ENCODE data around the gene TPRX1.
"Not testable (repeated sequence)": the region's sequence is repeated elsewhere in the genome, so short reads cannot be mapped to it uniquely, and the experiment has no call there.

The TPRX1 gene

GRCh38 chr19:47802521-47803043 is 1.8 kb downstream of the TPRX1 start:
- in situ Hi-C loops (cut with MboI; ENCODE audit: low sequenced_read_pairs), result no loop called here

DNA sequence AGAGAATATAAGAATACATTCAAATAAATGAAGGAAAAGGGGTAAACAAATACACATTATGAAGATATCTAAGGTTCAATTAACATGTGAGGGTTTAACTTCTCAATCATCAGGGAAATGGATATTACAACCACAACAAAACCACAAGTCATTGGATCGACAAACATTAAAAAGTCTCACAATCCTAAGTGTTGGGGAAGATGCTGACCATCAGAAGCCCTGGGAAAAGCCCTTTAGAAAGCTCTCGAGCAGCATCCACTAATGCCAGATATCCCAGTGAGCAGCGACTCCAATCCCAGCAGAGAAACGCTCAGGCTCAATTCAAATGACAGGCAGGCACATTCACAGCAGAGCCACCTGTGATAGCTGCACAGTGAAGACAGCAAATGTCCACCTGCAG is 3.1 kb downstream of the TPRX1 start:
- in situ Hi-C loops (cut with MboI; ENCODE audit: low sequenced_read_pairs), result no loop called here

GRCh38 chr19:47798904-47799266 is 5.5 kb downstream of the TPRX1 start:
- in situ Hi-C loops (cut with MboI; ENCODE audit: low sequenced_read_pairs), result no loop called here

DNA sequence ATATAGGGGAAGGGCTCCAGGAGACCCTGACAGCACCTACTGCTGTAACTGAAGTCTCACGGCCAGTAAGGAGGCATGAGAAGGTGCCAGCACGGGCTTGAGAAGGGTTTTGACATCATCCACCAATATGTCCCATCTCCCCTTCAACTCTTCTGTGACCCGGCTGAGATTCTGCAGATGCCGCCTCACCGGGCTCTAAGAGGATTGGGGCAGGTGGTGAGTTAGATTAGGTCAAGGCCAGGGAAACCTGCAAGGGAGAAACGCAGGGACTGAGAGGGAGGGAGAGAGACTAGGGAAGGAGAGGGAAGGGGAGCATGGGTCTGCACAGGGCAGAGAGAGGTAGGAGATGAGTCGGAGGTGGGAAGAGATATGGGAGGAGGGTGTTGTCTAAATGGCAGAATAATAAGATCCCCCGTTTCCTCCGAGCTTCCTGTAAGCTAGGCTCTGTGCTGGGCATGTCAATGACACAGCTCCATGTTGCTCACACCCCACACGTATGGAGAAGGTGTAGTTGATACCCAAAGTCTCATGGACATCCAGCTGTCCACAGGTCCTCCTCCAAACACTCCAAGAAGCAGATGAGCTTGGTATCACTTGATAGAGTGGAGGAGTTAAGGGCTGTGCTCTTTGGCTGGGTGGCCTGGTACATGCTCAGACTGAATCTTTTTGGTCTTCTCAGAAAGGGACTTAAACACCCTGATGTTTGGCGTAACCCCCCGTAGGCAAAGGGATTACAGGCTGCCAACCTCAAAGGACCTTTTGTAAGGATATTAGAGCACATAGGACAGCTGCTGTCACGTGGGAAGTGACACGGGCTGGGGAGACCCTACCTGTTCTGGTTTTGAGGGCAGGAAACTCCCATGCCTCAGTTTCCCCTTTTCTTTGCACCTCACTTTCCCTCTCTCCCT is 6.1 kb downstream of the TPRX1 start:
- in situ Hi-C loops (cut with MboI; ENCODE audit: low sequenced_read_pairs), result no loop called here

GRCh38 chr19:47796785-47797184 is 7.6 kb downstream of the TPRX1 start:
- in situ Hi-C loops (cut with MboI; ENCODE audit: low sequenced_read_pairs), result no loop called here

- in situ Hi-C loops (cut with MboI; ENCODE audit: low sequenced_read_pairs), result no loop called here
These were observed 9.8 kb downstream of the TPRX1 start for GRCh38 chr19:47794526-47794925.

DNA sequence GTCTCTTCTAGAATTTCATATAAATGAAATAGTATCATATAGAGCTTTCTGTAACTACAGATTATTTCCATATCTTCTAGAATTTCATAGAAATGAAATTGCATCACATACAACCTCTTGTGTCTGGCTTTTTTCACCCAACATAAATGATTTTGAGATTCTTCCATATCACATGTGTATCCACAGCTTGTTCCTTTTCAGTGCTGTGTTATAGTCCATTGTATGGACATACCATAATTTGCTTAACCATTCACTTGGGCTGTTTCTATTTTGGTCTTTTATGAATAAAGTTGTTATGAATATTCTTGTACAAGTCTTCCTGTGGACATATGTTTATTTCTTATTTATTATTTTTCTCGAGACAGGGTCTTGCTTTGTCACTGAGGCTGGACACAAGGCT is 11.7 kb downstream of the TPRX1 start:
- in situ Hi-C loops (cut with MboI; ENCODE audit: low sequenced_read_pairs), result no loop called here

GRCh38 chr19:47790398-47790814 is 13.9 kb downstream of the TPRX1 start:
- in situ Hi-C loops (cut with MboI; ENCODE audit: low sequenced_read_pairs), result no loop called here

- in situ Hi-C loops (cut with MboI; ENCODE audit: low sequenced_read_pairs), result not testable (repeated sequence)
These were observed 14.5 kb downstream of the TPRX1 start for GRCh38 chr19:47789811-47790210.

DNA sequence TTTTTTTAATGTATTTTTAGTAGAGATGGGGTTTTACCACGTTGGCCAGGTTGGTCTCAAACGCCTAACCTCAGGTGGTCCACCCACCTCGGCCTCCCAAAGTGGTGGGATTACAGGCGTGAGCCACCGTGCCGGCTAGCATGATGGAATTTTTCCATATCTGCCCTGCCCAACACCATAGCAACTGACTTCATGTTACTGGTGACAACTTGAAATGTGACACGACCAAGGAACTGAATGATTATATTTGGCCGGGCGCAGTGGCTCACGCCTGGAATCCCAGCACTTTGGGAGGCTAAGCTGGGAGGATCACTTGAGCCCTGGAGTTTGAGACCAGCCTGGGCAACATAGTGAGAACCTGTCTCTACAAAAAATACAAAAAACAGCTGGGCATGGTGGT is 17.0 kb downstream of the TPRX1 start:
- in situ Hi-C loops (cut with MboI; ENCODE audit: low sequenced_read_pairs), result not testable (repeated sequence)

GRCh38 chr19:47786566-47786965 is 17.8 kb downstream of the TPRX1 start:
- in situ Hi-C loops (cut with MboI; ENCODE audit: low sequenced_read_pairs), result no loop called here

- in situ Hi-C loops (cut with MboI; ENCODE audit: low sequenced_read_pairs), result no loop called here
These were observed 22.6 kb downstream of the TPRX1 start for GRCh38 chr19:47781590-47782262.

- in situ Hi-C loops (cut with MboI; ENCODE audit: low sequenced_read_pairs), result no loop called here
These were observed 24.2 kb downstream of the TPRX1 start for GRCh38 chr19:47780215-47780551.

GRCh38 chr19:47779524-47780214 is 24.7 kb downstream of the TPRX1 start:
- in situ Hi-C loops (cut with MboI; ENCODE audit: low sequenced_read_pairs), result no loop called here

- in situ Hi-C loops (cut with MboI; ENCODE audit: low sequenced_read_pairs), result no loop called here
These were observed 25.4 kb downstream of the TPRX1 start for GRCh38 chr19:47778954-47779351.

DNA sequence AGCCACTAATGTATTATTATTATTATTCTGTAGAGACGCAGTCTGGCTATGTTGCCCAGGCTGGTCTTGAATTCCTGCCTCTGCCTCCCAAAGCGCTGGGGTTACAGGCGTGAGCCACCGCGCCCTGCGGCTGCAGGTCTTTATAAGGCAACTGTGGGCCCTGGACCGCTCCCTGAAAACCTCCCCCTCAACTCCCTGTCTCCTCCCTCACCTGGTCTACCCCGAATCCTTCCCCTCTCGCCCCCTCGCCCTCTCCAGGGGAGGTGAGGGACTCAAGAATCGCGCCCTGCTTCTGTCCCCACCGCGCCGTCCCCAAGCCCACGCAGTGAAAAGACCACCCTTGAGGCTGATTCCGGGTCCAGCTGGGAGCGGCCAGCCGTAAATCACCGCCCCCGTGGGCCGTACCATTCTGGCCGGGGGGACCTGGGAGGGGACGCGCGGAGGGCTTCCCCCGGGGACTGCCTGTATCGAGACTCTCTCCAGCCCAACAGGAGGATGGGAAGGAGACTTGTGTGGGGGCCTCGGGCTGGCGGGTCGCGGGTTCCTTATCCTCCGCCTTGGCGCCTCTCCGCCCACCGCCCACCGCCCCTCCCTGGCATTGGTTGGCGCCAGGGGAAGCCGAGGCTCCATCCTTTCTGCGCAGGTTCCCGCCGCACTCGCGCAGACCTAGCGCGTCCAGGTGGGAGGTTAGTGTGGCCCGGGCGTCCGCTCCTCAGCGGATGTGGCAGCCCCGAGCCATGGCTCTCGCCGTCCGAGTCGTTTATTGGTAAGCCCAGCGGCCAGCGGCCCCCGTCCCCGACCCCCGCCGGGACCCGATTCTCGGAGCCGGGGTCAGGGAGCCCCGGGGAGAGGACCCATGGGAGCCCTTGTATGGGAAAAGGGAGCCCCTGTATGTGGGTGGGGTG is 26.1 kb downstream of the TPRX1 start, which contains the start of gene SELENOW:
TSS of gene SELENOW (plus strand) at position 655 of the 905 bp plus-strand sequence. CDS start at position 738, 83 bp downstream.
- in situ Hi-C loops (cut with MboI; ENCODE audit: low sequenced_read_pairs), result no loop called here

DNA sequence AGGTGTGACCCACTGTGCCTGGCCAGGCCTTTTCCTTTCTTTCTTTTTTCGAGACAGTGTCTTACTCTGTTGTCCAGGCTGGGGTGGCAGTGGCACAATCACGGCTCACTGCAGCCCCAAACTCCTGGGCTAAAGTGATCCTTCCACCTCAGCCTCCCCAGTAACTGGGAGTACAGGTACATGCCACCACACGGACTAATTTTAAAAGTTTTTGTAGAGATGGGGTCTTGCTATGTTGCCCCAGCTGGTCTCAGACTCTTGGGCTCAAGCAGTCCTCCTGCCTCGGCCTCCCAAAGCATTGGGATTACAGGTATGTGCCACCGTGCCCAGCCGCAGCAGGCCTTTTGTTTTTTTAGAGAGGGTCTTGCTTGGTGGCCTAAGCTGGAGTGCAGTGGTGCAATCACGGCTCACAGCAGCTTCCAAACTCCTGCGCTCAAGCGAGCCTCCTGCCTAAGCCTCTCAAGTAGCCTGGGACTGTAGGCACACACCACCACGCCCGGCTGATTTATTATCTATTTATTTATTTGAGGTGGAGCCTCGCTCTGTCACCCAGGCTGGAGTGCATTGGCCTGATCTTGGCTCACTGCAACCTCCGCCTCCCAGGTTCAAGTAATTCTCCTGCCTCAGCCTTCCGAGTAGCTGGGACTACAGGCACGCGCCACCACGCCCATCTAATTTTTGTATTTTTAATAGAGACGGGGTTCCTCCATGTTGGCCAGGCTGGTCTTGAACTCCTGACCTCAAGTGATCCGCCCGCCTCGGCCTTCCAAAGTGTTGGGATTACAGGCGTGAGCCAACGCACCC is 26.9 kb downstream of the TPRX1 start:
- in situ Hi-C loops (cut with MboI; ENCODE audit: low sequenced_read_pairs), result not testable (repeated sequence)

DNA sequence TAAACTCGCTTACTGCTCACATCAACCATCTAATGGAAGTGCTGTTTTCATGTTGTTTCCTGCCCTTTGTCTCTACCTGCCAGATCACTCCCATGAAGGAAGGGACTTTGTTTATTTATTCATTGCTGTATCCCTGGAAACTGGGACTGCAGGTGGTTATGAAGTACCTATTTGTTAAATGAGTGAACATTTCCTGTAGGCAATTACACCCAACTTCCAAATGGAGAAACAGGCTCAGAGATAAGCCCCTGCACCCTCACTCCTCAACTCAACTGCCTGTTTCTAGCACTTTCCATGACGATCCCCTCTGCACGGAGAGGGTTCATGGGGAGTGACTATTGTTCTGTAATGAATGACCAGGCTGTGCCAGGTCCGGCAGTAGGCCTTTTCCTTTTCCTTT is 27.8 kb downstream of the TPRX1 start:
- in situ Hi-C loops (cut with MboI; ENCODE audit: low sequenced_read_pairs), result no loop called here

- in situ Hi-C loops (cut with MboI; ENCODE audit: low sequenced_read_pairs), result not testable (repeated sequence)
These were observed 33.1 kb downstream of the TPRX1 start for GRCh38 chr19:47771291-47771690.

GRCh38 chr19:47769534-47769933 is 34.8 kb downstream of the TPRX1 start:
- in situ Hi-C loops (cut with MboI; ENCODE audit: low sequenced_read_pairs), result no loop called here
